ENCODE measurements around the gene FLOT2. TPM values are rescaled to one million over a fixed set of nuclear protein-coding genes. Genes with fewer than 3 reads are reported as not detected.
"Not testable (repeated sequence)": the region's sequence is repeated elsewhere in the genome, so short reads cannot be mapped to it uniquely, and the experiment has no call there.

Gene FLOT2
- total and polyA plus RNA-seq, 11 donors: 52.7 to 139 (median 89.1) TPM

DNA sequence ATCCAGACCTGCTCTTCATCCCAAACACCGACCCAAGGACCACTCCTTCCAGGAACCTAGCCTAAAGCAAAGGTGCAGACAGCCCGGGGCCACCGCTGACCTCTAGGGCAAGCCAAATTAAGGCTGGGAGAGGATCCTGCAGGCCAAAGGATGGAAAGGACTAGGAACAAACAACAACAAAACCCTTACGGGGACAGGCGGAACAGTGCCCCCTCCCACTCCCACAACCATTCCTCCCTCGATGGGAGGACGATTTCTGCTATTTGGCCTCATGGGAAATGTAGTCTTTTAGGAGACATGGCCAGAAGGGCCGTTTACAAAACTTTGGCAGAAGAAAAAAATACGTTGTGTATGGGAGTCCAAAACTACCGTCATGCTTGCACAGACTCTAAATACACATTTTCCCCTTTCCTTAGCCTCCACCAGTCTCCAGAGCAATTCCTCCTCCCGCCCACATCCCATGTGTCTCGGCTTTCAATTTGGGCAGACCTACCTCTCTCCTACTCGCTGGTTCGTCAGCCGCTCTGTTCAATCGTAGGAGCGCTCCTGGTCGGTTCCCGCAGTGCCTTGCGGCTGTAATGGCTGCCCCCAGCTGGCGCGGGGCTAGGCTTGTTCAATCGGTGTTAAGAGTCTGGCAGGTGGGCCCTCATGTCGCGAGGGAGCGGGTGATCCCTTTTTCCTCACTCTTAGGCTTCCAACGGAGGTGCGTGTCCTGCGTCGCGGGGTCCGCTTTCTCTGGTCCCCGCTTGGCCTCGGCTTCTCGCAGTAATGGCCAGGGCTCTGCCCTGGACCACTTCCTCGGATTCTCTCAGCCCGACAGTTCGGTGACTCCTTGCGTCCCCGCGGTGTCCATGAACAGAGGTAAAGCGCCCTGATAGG, 42.8 kb downstream of the FLOT2 start, which contains the start of gene ERAL1:
Gene ERAL1, plus strand, starts transcription at position 560 of the 879 bp plus-strand sequence. Its CDS starts 19 bp downstream, at position 579.
- WGBS, 4 donors: 1% methylated on average over 28 to 42 of the region's 42 CpGs

DNA sequence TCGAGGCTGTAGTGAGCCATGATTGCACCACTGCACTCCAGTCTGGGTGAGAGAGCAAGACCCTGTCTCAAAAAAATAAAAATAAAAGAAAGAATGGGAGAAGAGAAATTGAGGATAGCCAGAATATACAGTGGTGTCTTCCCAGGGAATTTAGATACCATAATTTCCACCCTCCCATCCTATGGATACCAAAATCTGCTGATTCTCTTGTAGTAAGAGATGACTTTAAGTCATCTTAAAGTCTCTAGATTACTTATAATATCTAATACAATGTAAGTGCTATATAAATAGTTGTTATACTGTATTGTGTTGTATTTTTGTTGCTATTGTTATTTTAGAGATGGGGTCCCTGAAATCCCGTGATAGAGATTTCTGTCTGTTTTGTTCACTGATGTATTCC, 44.2 kb downstream of the FLOT2 start:
- Histone ChIP-seq H3K27me3 (no peaks in the 10 kb centered on the region), H3K27ac (no peak overlapping the region), H3K4me1 (peaks cover 0 to 17% (median 9%) of the 10 kb centered on the region in 12 donors), H3K4me3 (no peak overlapping the region), H3K36me3 (peaks cover 0 to 25% (median 18%) of the 10 kb centered on the region in 9 donors), H3K9me3 (no peaks in the 10 kb centered on the region)
- DNase-seq (no peak), ATAC-seq (no peak)
- intact Hi-C loops (cut with DNase I): loop anchor here in 4 of 10 donors (5.0 to 10.0 kb wide), 4 partner anchors 44 to 94 kb away; partner anchors contain the start of genes DHRS13 (in 2 of the 4) and FLOT2 (in 1 of the 4)
- TF ChIP-seq POLR2A (IDR thresholded peaks at IDR 0.05): no peak
- TF ChIP-seq, protein P1, sequence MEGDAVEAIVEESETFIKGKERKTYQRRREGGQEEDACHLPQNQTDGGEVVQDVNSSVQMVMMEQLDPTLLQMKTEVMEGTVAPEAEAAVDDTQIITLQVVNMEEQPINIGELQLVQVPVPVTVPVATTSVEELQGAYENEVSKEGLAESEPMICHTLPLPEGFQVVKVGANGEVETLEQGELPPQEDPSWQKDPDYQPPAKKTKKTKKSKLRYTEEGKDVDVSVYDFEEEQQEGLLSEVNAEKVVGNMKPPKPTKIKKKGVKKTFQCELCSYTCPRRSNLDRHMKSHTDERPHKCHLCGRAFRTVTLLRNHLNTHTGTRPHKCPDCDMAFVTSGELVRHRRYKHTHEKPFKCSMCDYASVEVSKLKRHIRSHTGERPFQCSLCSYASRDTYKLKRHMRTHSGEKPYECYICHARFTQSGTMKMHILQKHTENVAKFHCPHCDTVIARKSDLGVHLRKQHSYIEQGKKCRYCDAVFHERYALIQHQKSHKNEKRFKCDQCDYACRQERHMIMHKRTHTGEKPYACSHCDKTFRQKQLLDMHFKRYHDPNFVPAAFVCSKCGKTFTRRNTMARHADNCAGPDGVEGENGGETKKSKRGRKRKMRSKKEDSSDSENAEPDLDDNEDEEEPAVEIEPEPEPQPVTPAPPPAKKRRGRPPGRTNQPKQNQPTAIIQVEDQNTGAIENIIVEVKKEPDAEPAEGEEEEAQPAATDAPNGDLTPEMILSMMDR (IDR thresholded peaks at IDR 0.05): no peak
- WGBS, 4 donors: 90 to 95% (median 93%) methylated on average over 2 of the region's 2 CpGs

More for the DNA sequence above, 42.8 kb downstream of the FLOT2 start, which contains the start of gene ERAL1:
- DNase-seq (peak; percentile 85 to 89 (median 88)), ATAC-seq (peak; percentile 98 to 100 (median 100))
- intact Hi-C loops (cut with DNase I): loop anchor here in 6 of 10 donors (5.0 to 10.0 kb wide), 5 partner anchors 43 to 93 kb away; partner anchors contain the start of genes DHRS13 (in 2 of the 6) and FLOT2 (in 2 of the 6)
- Histone ChIP-seq H3K9me3 (no peaks in the 10 kb centered on the region), H3K27ac (peak within 1 kb of the TSS; percentile 5 to 88 (median 75)), H3K4me3 (peak within 1 kb of the TSS; percentile 69 to 93 (median 76)), H3K4me1 (peaks cover 0 to 17% (median 9%) of the 10 kb centered on the region in 12 donors), H3K36me3 (peaks cover 0 to 39% (median 31%) of the 10 kb centered on the region in 9 donors), H3K27me3 (no peaks in the 10 kb centered on the region)
- TF ChIP-seq, protein P1 (IDR thresholded peaks at IDR 0.05): peak in 4 of 12 donors; percentile 5 to 32 (median 14)
- peak in 1 of 2 donors; percentile 55 for TF ChIP-seq POLR2A (IDR thresholded peaks at IDR 0.05)

DNA sequence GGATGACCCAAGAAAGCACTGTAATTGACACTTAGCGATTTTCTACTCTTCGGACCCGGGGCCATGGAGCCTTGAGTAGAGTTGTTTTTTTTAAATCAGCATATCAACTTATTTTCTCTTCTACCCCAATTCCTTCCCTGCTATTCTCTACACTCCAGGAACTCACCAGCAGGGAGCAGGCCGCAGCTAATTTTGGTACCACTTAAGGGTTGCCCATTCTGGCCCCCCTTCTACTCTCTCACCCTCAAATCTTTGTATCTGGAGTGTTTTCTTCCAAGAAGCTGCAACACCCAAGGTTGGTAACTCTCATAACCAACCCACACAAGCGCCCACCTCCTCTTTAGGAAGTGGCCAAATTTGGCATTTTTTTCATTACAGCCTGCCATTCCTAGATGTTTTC, 48.3 kb downstream of the FLOT2 start:
- TF ChIP-seq, protein P1 (IDR thresholded peaks at IDR 0.05): peak in 1 of 12 donors; percentile 13
- no peak for TF ChIP-seq POLR2A (IDR thresholded peaks at IDR 0.05)
- Histone ChIP-seq H3K27me3 (no peaks in the 10 kb centered on the region), H3K9me3 (no peaks in the 10 kb centered on the region), H3K36me3 (no peaks in the 10 kb centered on the region), H3K4me3 (no peak overlapping the region), H3K4me1 (peaks cover 0 to 4% (median 0%) of the 10 kb centered on the region in 12 donors), H3K27ac (no peak overlapping the region)
- ATAC-seq (peak in 1 of 4 donors; percentile 59), DNase-seq (no peak)
- WGBS, 4 donors: 73 to 78% (median 76%) methylated on average over 5 of the region's 5 CpGs
- intact Hi-C loops (cut with DNase I): loop anchor here in 3 of 10 donors (10.0 kb wide), 2 partner anchors 46 to 84 kb away; partner anchors contain the start of gene FLOT2 (in 2 of the 3)

GRCh38 chr17:28848667-28849066, 48.9 kb downstream of the FLOT2 start:
- ATAC-seq: peak in 1 of 4 donors; percentile 53
- not testable (repeated sequence) for H3K9me3 ChIP-seq, DNase-seq, H3K4me3 ChIP-seq, H3K27ac ChIP-seq, H3K27me3 ChIP-seq, H3K36me3 ChIP-seq, H3K4me1 ChIP-seq
- intact Hi-C loops (cut with DNase I): loop anchor here in 3 of 10 donors (10.0 kb wide), 2 partner anchors 46 to 84 kb away; partner anchors contain the start of gene FLOT2 (in 2 of the 3)
- WGBS, 4 donors: 84 to 88% (median 87%) methylated on average over 15 of the region's 15 CpGs
- TF ChIP-seq, protein P1 (IDR thresholded peaks at IDR 0.05): peak in 10 of 12 donors; percentile 7 to 57 (median 35)

GRCh38 chr17:28846699-28847098, 50.8 kb downstream of the FLOT2 start:
- ATAC-seq, H3K4me3 ChIP-seq, DNase-seq, H3K36me3 ChIP-seq, H3K27ac ChIP-seq, H3K9me3 ChIP-seq, H3K4me1 ChIP-seq, H3K27me3 ChIP-seq: not testable (repeated sequence)
- intact Hi-C loops (cut with DNase I): loop anchor here in 3 of 10 donors (10.0 kb wide), 2 partner anchors 48 to 82 kb away; partner anchors contain the start of gene FLOT2 (in 2 of the 3)
- 87 to 94% (median 91%) methylated on average over 9 of the region's 9 CpGs for WGBS, 4 donors
